PFSK-1 (cell line): ENCODE measurements around the gene ZSWIM2.

ENCODE experiments used
- FOXP2 ChIP-seq: optimal IDR thresholded peaks from 2 replicates; pipeline ENCODE3; 2011; ENCODE audit warnings: borderline replicate concordance, control low read depth, inconsistent platforms; ENCODE audit not compliant: insufficient read depth; ENCODE audit errors: extremely low read length, extremely low read depth
- POLR2AphosphoS5 ChIP-seq: IDR thresholded peaks from 2 replicates; pipeline ENCODE4 v1.6.1; 2012; ENCODE audit warnings: low read depth, mild to moderate bottlenecking, control low read depth, low read length, moderate library complexity
- REST ChIP-seq, 2 experiments: IDR thresholded peaks; 2 replicates each; pipeline versions ENCODE4 v1.6.1 to v1.8.0; 2011 to 2012; ENCODE audit warnings: low read depth in 2 of 2, low read length in 2 of 2, control low read depth in 1 of 2, inconsistent platforms in 1 of 2, mild to moderate bottlenecking in 1 of 2, moderate library complexity in 1 of 2; ENCODE audit not compliant: insufficient read depth in 1 of 2
- SIN3A ChIP-seq: IDR thresholded peaks from 2 replicates; pipeline ENCODE4 v1.6.1; 2012; ENCODE audit warnings: mild to moderate bottlenecking, low read length, moderate library complexity, borderline replicate concordance; ENCODE audit not compliant: insufficient read depth
- TAF1 ChIP-seq: IDR thresholded peaks from 2 replicates; pipeline ENCODE4 v1.6.1; 2012; ENCODE audit warnings: low read length, control low read depth, borderline replicate concordance; ENCODE audit not compliant: insufficient read depth

The ZSWIM2 gene

GRCh38 chr2:186868344-186868743 lies 19.4 kb upstream of the ZSWIM2 start:
- TF ChIP-seq POLR2AphosphoS5, result no peak
- no peak for TF ChIP-seq FOXP2

- TF ChIP-seq SIN3A, result no peak
- no peak for TF ChIP-seq REST (IDR thresholded peaks at IDR 0.05; ENCODE audit: insufficient read depth in 1 of 2, low read depth in 2 of 2, low read length in 2 of 2)
- TF ChIP-seq FOXP2, result no peak
- TF ChIP-seq POLR2AphosphoS5, result no peak
- TF ChIP-seq TAF1, result no peak
Observed at GRCh38 chr2:186862869-186863709, 14.1 kb upstream of the ZSWIM2 start.

DNA sequence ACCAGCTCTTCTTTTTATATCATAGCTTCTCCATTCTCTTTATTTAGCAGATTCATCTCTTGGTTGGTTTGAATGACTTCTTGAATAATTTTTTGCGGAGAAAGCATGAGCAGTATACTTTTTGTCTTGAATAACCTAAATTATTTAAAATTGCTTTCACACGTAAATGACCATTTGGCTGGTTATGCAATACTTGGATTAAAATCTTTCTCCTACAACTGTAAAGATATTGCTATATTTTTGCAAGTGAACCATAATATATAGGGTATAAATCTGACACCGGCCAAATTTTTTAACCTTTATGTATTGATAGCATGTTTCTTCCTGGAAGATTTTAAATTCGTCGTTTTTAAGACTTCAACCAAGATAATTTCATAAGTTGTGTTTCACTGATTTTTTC lies 6.2 kb upstream of the ZSWIM2 start:
- TF ChIP-seq FOXP2 (no peak), SIN3A (no peak), REST (IDR thresholded peaks at IDR 0.05; ENCODE audit: insufficient read depth in 1 of 2, low read depth in 2 of 2, low read length in 2 of 2) (no peak), TAF1 (no peak), POLR2AphosphoS5 (no peak)

DNA sequence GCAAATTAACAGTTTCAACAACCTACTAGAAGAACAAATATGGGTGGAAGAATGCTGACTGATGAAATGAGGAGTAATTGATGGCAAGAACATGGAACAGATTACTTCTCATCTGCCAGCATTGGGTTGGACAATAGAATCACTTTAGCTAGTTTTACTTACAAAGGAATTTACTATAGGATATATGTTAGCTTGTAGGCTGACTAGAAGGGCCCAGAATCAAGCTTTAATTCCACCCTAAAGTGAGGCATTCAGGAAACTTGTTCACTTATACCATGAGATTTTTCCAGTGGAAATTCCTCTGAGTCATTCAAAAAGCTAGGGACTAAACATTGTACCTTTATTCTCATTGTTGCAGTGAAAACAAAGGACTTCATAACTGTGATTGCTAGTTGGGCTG lies 5.0 kb upstream of the ZSWIM2 start:
- TF ChIP-seq POLR2AphosphoS5, result no peak
- no peak for TF ChIP-seq TAF1
- no peak for TF ChIP-seq SIN3A
- no peak for TF ChIP-seq FOXP2
- no peak for TF ChIP-seq REST (IDR thresholded peaks at IDR 0.05; ENCODE audit: insufficient read depth in 1 of 2, low read depth in 2 of 2, low read length in 2 of 2)

DNA sequence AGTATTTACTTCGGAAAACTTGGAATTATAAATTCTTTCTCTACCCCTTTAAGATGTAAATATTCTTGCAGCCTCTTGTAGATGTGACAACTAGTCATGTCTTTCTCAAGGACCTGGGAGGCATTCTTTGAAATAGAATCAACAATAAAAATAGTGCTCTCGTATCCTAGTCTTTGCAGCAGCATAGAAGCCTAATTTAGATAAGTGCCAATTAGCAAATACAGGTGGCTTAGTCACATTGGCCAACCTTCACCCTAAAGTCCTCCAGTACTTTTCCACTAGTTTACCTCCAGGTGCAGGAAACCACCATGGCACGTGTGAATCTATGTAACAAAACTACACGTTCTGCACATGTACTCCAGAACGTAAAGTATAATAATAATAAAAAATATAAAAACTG lies 3.5 kb upstream of the ZSWIM2 start:
- TF ChIP-seq FOXP2 (no peak), POLR2AphosphoS5 (no peak), REST (IDR thresholded peaks at IDR 0.05; ENCODE audit: insufficient read depth in 1 of 2, low read depth in 2 of 2, low read length in 2 of 2) (no peak), SIN3A (no peak), TAF1 (no peak)
